ENCODE data around the gene HDAC1.

The HDAC1 gene

DNA sequence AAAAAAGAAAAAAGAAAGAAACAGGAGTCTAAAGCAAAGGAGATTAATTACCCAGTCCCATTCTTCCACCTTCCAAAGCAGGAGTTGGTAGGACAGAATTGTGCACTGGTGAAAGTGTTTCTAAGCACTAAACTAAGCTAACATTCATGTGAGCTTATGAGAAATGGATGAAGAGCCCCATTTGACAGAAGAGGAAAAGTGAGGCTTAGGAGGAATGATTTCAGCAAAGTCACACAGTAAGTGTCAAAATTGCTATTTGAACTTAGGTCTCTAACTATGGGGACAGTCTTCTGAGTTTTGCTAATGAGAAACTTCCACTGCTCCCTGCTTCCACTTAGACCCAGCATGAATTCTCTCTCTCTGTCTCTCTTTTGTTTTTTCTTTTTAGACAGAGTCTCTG is 22.1 kb upstream of the HDAC1 start:
- CTCF ChIA-PET = no interaction called here
- no peak for DNase-seq (ENCODE audit: extremely low spot score)
- no peak for TF ChIP-seq SUZ12 (IDR thresholded peaks at IDR 0.05)
- no peak for TF ChIP-seq L3MBTL2 (conservative IDR thresholded peaks at IDR 0.05)
- TF ChIP-seq, protein P1, sequence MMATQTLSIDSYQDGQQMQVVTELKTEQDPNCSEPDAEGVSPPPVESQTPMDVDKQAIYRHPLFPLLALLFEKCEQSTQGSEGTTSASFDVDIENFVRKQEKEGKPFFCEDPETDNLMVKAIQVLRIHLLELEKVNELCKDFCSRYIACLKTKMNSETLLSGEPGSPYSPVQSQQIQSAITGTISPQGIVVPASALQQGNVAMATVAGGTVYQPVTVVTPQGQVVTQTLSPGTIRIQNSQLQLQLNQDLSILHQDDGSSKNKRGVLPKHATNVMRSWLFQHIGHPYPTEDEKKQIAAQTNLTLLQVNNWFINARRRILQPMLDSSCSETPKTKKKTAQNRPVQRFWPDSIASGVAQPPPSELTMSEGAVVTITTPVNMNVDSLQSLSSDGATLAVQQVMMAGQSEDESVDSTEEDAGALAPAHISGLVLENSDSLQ (IDR thresholded peaks at IDR 0.05) = no peak
- TF ChIP-seq ZNF384 (IDR thresholded peaks at IDR 0.05) = no peak
- TF ChIP-seq NFRKB (IDR thresholded peaks at IDR 0.05) = no peak
- TF ChIP-seq TARDBP (IDR thresholded peaks at IDR 0.05) = no peak
- no peak for TF ChIP-seq ARNT (IDR thresholded peaks at IDR 0.05)
- no peak for TF ChIP-seq HDGF (IDR thresholded peaks at IDR 0.05; ENCODE audit: borderline replicate concordance)
- TF ChIP-seq BHLHE40 (IDR thresholded peaks at IDR 0.05; ENCODE audit: borderline replicate concordance) = no peak
- TF ChIP-seq CTBP1 (IDR thresholded peaks at IDR 0.05; ENCODE audit: borderline replicate concordance) = no peak
- TF ChIP-seq FOXM1 (IDR thresholded peaks at IDR 0.05; ENCODE audit: borderline replicate concordance) = no peak
- no peak for TF ChIP-seq LEF1 (IDR thresholded peaks at IDR 0.05; ENCODE audit: borderline replicate concordance)
- TF ChIP-seq FOXK2 (IDR thresholded peaks at IDR 0.05) = no peak
- POLR2A ChIA-PET = no interaction called here

DNA sequence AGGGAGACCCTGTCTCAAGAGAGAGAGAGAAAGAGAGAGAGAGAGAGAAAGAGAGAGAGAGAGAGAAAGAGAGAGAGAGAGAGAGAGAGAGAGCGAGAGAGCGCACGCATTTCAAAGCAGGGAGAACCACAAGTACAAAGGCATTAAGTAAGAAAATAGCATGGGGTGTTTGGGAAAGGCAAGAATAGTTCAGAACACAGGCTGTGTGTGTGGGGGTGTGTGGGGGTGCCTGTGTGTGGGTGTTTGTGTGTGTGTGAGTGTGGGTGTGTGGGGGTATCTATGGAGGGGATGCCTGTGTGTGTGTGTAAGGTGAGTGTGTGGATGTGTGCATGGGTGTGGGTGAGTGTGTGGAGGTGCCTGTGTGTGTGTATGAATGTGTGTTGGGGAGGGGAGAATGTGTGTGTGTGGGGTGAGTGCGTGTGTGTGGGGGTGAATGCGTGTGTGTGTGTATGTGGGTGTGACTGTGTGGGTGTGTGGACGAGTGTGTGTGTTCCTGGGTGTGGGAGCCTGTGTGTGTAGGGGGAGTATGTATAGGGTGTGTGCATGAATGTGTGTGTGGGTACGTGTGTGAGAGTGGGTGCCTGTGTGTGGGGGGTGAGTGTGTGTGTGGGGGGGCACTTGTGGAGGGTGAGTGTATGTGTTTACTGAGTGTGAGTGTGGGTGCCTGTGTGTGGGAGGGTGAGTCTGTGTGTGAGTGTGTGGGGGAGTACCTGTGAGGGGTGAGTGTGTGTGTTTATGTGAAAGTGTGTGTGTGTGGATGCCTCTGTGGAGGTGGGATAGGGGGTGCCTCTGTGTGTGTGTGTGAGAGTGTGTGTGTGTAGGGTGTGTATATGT is 19.1 kb upstream of the HDAC1 start:
- ChIA-PET POLR2A (no interaction called here), CTCF (no interaction called here)
- DNase-seq (ENCODE audit: extremely low spot score) = no peak
- TF ChIP-seq LEF1 (IDR thresholded peaks at IDR 0.05; ENCODE audit: borderline replicate concordance) (no peak), FOXK2 (IDR thresholded peaks at IDR 0.05) (no peak), ELF4 (IDR thresholded peaks at IDR 0.05) (no peak), CTBP1 (IDR thresholded peaks at IDR 0.05; ENCODE audit: borderline replicate concordance) (no peak), SUZ12 (IDR thresholded peaks at IDR 0.05) (no peak), NFRKB (IDR thresholded peaks at IDR 0.05) (no peak), FOXM1 (IDR thresholded peaks at IDR 0.05; ENCODE audit: borderline replicate concordance) (no peak), TARDBP (IDR thresholded peaks at IDR 0.05) (no peak), SP1 (IDR thresholded peaks at IDR 0.05) (no peak), BHLHE40 (IDR thresholded peaks at IDR 0.05; ENCODE audit: borderline replicate concordance) (no peak), ARNT (IDR thresholded peaks at IDR 0.05) (no peak), HDGF (IDR thresholded peaks at IDR 0.05; ENCODE audit: borderline replicate concordance) (no peak), ZNF384 (IDR thresholded peaks at IDR 0.05) (no peak), L3MBTL2 (conservative IDR thresholded peaks at IDR 0.05) (no peak)

DNA sequence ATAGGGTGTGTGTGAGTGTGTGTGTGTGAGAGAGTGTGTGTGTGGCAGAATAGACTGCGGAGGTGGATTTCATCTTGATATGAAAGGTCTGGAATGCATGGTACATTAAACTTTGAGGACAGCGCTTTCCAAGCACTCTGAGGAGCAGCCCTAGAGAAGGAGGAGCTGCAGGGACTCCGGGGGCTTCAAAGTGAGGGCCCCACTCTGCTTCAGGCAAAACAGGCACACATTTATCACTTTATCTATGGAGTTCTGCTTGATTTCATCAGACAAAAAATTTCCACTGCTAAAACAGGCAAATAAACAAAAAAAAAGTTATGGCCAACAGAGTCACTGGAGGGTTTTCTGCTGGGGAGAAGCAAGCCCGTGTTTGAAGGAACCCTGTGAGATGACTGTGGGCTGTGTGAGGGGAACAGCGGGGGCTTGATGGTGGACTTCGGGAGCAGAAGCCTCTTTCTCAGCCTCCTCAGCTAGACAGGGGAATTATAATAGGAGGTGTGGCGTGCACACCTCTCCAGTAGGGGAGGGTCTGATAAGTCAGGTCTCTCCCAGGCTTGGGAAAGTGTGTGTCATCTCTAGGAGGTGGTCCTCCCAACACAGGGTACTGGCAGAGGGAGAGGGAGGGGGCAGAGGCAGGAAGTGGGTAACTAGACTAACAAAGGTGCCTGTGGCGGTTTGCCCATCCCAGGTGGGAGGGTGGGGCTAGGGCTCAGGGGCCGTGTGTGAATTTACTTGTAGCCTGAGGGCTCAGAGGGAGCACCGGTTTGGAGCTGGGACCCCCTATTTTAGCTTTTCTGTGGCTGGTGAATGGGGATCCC is 18.3 kb upstream of the HDAC1 start:
- ChIA-PET CTCF (no interaction called here), POLR2A (interaction anchor here (1.6 kb wide), 1 partner anchor 18 kb away, joined by 6 read pairs; the partner anchor contains the start of gene HDAC1)
- no peak for DNase-seq (ENCODE audit: extremely low spot score)

DNA sequence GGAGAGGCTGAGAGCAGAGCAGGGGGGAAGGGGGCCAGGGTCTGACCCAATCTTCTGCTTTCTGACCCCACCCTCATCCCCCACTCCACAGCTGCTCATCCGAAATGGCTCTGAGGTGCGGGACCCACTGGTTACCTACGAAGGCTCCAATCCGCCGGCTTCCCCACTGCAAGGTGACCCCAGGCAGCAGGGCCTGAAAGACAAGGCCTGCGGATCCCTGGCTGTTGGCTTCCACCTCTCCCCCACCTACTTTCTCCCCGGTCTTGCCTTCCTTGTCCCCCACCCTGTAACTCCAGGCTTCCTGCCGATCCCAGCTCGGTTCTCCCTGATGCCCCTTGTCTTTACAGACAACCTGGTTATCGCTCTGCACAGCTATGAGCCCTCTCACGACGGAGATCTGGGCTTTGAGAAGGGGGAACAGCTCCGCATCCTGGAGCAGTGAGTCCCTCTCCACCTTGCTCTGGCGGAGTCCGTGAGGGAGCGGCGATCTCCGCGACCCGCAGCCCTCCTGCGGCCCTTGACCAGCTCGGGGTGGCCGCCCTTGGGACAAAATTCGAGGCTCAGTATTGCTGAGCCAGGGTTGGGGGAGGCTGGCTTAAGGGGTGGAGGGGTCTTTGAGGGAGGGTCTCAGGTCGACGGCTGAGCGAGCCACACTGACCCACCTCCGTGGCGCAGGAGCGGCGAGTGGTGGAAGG is 17.1 kb upstream of the HDAC1 start:
- POLR2A ChIA-PET = interaction anchor here (1.6 kb wide), 1 partner anchor 17 kb away, joined by 6 read pairs; the partner anchor contains the start of gene HDAC1

More for the DNA sequence above, 18.3 kb upstream of the HDAC1 start:
- TF ChIP-seq LEF1 (IDR thresholded peaks at IDR 0.05; ENCODE audit: borderline replicate concordance) = no peak
- TF ChIP-seq, protein P1 (IDR thresholded peaks at IDR 0.05) = no peak
- no peak for TF ChIP-seq BHLHE40 (IDR thresholded peaks at IDR 0.05; ENCODE audit: borderline replicate concordance)
- no peak for TF ChIP-seq FOXK2 (IDR thresholded peaks at IDR 0.05)
- no peak for TF ChIP-seq FOXM1 (IDR thresholded peaks at IDR 0.05; ENCODE audit: borderline replicate concordance)
- no peak for TF ChIP-seq HDGF (IDR thresholded peaks at IDR 0.05; ENCODE audit: borderline replicate concordance)
- TF ChIP-seq ARNT (IDR thresholded peaks at IDR 0.05) = no peak
- no peak for TF ChIP-seq TARDBP (IDR thresholded peaks at IDR 0.05)
- TF ChIP-seq NFRKB (IDR thresholded peaks at IDR 0.05) = no peak
- TF ChIP-seq FOXA1 (IDR thresholded peaks at IDR 0.05) = no peak
- TF ChIP-seq ZNF384 (IDR thresholded peaks at IDR 0.05) = no peak
- no peak for TF ChIP-seq L3MBTL2 (conservative IDR thresholded peaks at IDR 0.05)
- no peak for TF ChIP-seq SUZ12 (IDR thresholded peaks at IDR 0.05)
- no peak for TF ChIP-seq CTBP1 (IDR thresholded peaks at IDR 0.05; ENCODE audit: borderline replicate concordance)
- TF ChIP-seq SP1 (IDR thresholded peaks at IDR 0.05) = no peak

DNA sequence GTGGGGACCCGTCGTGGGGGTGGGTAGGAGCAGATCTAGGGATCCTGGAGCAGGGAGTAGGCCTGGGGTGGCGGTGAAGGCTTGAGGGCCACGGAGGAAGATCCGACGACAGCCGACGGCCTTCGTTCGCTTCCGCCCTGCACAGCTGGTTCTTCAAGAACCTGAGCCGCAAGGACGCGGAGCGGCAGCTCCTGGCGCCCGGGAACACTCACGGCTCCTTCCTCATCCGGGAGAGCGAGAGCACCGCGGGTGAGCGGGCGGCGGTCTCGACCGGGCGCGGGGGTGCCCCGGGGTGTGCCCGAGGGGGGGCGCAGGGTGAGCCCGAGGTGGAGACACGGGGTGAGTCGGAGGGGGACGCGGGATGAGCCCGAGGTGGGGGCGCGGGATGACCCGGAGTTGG is 16.5 kb upstream of the HDAC1 start:
- no peak for TF ChIP-seq SUZ12 (IDR thresholded peaks at IDR 0.05)
- TF ChIP-seq SP1 (IDR thresholded peaks at IDR 0.05) = no peak
- no peak for TF ChIP-seq L3MBTL2 (conservative IDR thresholded peaks at IDR 0.05)
- TF ChIP-seq LEF1 (IDR thresholded peaks at IDR 0.05; ENCODE audit: borderline replicate concordance) = no peak
- no peak for TF ChIP-seq CTBP1 (IDR thresholded peaks at IDR 0.05; ENCODE audit: borderline replicate concordance)
- no peak for TF ChIP-seq ARNT (IDR thresholded peaks at IDR 0.05)
- no peak for TF ChIP-seq FOXA1 (IDR thresholded peaks at IDR 0.05)
- TF ChIP-seq FOXM1 (IDR thresholded peaks at IDR 0.05; ENCODE audit: borderline replicate concordance) = no peak
- TF ChIP-seq HDGF (IDR thresholded peaks at IDR 0.05; ENCODE audit: borderline replicate concordance) = no peak
- TF ChIP-seq BHLHE40 (IDR thresholded peaks at IDR 0.05; ENCODE audit: borderline replicate concordance) = no peak
- no peak for TF ChIP-seq TARDBP (IDR thresholded peaks at IDR 0.05)
- no peak for TF ChIP-seq FOXK2 (IDR thresholded peaks at IDR 0.05)
- no peak for TF ChIP-seq ZNF384 (IDR thresholded peaks at IDR 0.05)
- no peak for TF ChIP-seq ELF4 (IDR thresholded peaks at IDR 0.05)
- TF ChIP-seq, protein P1 (IDR thresholded peaks at IDR 0.05) = no peak
- DNase-seq (ENCODE audit: extremely low spot score) = no peak
- CTCF ChIA-PET = no interaction called here
- POLR2A ChIA-PET = interaction anchor here (1.6 kb wide), 1 partner anchor 16 kb away, joined by 6 read pairs; the partner anchor contains the start of gene HDAC1

More for the DNA sequence above, 17.1 kb upstream of the HDAC1 start:
- CTCF ChIA-PET = no interaction called here
- no peak for TF ChIP-seq SP1 (IDR thresholded peaks at IDR 0.05)
- no peak for TF ChIP-seq HDGF (IDR thresholded peaks at IDR 0.05; ENCODE audit: borderline replicate concordance)
- TF ChIP-seq TARDBP (IDR thresholded peaks at IDR 0.05) = no peak
- no peak for TF ChIP-seq SUZ12 (IDR thresholded peaks at IDR 0.05)
- no peak for TF ChIP-seq FOXK2 (IDR thresholded peaks at IDR 0.05)
- no peak for DNase-seq (ENCODE audit: extremely low spot score)
